ENCODE data around the gene TMEM117.

- TF ChIP-seq, protein P1, sequence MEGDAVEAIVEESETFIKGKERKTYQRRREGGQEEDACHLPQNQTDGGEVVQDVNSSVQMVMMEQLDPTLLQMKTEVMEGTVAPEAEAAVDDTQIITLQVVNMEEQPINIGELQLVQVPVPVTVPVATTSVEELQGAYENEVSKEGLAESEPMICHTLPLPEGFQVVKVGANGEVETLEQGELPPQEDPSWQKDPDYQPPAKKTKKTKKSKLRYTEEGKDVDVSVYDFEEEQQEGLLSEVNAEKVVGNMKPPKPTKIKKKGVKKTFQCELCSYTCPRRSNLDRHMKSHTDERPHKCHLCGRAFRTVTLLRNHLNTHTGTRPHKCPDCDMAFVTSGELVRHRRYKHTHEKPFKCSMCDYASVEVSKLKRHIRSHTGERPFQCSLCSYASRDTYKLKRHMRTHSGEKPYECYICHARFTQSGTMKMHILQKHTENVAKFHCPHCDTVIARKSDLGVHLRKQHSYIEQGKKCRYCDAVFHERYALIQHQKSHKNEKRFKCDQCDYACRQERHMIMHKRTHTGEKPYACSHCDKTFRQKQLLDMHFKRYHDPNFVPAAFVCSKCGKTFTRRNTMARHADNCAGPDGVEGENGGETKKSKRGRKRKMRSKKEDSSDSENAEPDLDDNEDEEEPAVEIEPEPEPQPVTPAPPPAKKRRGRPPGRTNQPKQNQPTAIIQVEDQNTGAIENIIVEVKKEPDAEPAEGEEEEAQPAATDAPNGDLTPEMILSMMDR (IDR thresholded peaks at IDR 0.05), result no peak
- TF ChIP-seq POLR2A (IDR thresholded peaks at IDR 0.05) (no peak), POLR2AphosphoS5 (IDR thresholded peaks at IDR 0.05) (no peak), EP300 (IDR thresholded peaks at IDR 0.05) (no peak)
Measured at GRCh38 chr12:44260581-44260980, 424.7 kb downstream of the TMEM117 start.

All from stomach (tissue), 4 donors.